Stimulated activated CD4-positive, alpha-beta T cell treated with anti-CD3 and anti-CD28 coated beads, Interleukin-15, amount 100 ng/mL, for 1 hour (primary cell): ENCODE data around the gene PPP1R3F.
"Not testable (repeated sequence)": the region's sequence is repeated elsewhere in the genome, so short reads cannot be mapped to it uniquely, and the experiment has no call there.

Experiments
- DNase-seq, 2 donors: peaks; one replicate each; pipeline ENCODE4 v3.0.0-alpha.2; 2020; ENCODE audit warnings: low read depth in 1 of 2, low spot score in 1 of 2

Gene PPP1R3F

GRCh38 chrX:49270249-49270921 is 792 bp downstream of the PPP1R3F start:
- no peak for DNase-seq

GRCh38 chrX:49271341-49271740 is 1.7 kb downstream of the PPP1R3F start:
- no peak for DNase-seq

- no peak for DNase-seq
Measured at GRCh38 chrX:49272421-49272820, 2.8 kb downstream of the PPP1R3F start.

- no peak for DNase-seq
Measured at GRCh38 chrX:49273181-49273727, 3.7 kb downstream of the PPP1R3F start.

- no peak for DNase-seq
Measured at GRCh38 chrX:49276207-49276606, 6.6 kb downstream of the PPP1R3F start.

DNA sequence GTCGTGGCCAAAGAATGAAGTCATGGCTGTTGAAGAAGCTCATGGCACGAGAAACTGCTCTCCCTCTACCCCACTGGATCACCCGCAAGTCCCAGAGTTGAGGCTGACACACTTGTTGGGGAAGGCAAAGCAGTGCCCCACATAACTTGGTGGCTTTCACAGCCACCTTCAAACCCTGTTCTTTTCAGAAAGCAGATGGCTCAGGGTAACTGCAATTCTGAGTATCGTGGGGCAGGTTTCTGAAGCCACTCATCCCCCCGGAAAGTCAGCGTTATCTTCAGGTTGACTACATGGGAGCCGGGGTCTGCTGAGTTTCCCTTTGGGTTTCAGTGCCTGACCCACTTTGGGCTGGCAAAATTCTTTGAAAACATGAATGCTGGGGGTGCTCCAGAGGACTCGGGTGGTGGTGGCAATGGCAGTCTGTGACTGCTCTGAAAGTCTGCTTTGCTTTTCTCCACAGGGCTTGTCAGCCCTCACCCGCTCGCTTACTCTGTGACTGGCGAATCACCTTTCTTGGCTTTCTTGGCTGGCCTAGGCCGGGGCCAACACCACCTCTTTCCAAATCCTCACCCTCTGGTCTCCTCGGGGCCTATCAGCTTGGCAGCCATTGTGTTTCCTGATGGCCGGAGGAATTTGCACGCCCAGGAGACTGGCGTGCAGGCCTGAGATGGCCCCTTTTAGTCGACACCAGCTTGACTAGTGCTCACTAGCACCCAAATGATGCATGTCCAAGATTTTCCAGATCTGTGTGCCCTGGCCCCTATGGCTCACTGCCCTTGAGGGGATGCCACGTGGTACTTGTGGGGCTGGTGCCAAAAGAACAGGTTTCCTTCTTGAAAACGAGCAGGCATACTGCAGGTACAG is 7.3 kb downstream of the PPP1R3F start:
- no peak for DNase-seq

GRCh38 chrX:49277535-49277830 is 7.9 kb downstream of the PPP1R3F start:
- no peak for DNase-seq

DNA sequence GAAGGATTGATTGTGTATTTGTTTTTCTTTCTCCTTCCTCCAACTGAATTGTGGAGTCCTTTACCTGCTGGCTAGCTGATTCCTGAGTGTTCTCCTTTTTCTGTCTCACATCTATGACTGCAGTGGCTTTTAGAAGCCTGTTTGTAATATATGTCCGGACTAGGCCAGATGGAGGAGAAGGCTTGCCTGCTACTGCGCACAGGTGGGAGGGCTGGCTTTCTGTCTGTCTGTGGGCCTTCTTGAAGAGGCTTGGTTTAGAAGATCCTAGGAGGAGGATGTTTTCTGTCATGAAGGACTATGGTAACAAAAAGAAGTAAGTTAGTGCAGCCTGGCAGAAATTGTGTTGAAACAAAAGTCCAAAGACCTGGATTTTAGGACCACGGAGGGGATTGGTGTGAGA is 8.5 kb downstream of the PPP1R3F start:
- DNase-seq = no peak

- DNase-seq = no peak
Measured at GRCh38 chrX:49282647-49283011, 13.0 kb downstream of the PPP1R3F start.

DNA sequence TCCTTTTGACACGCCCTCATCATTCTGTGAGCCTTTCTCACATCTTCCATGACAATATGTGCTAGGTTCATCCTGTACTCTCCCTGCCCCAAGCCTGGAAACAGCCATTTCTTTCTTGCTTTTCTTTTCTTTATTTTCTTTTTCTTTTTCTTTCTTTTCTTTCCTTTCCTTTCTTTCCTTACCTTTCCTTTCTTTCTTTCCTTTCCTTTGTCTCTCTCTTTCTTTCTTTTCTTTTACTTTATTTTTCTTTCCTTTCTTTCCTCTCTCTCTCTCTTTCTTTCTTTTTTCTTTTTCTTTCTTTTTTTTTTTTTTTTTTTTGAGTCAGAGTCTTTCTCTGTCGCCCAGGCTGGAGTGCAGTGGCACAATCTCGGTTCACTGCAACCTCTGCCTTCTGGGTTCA is 14.6 kb downstream of the PPP1R3F start:
- DNase-seq = no peak

GRCh38 chrX:49286136-49286535 is 16.5 kb downstream of the PPP1R3F start:
- DNase-seq = no peak

DNA sequence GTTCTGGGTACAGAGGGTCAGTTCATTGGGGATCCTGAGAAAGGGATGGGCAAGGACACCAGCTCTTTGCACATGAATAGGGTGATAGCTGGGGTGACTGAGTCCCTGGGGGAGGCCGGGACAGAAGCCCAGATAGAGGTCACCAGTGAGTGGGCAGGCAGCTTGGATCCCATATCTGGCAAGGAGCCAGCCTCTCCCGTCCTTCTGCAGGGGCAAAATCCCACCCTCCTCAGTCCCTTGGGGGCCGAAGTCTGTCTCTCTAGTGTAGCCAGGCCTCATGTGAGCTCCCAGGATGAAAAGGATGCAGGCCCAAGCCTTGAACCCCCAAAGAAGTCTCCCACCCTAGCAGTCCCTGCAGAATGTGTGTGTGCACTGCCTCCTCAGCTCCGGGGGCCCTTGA is 17.0 kb downstream of the PPP1R3F start:
- no peak for DNase-seq

GRCh38 chrX:49287665-49288064 is 18.1 kb downstream of the PPP1R3F start:
- no peak for DNase-seq

- DNase-seq = no peak
Measured at GRCh38 chrX:49290215-49290614, 20.6 kb downstream of the PPP1R3F start.

GRCh38 chrX:49291615-49292337 is 22.2 kb downstream of the PPP1R3F start:
- peak; percentile 35 to 46 for DNase-seq

GRCh38 chrX:49292400-49293362 is 23.1 kb downstream of the PPP1R3F start:
- DNase-seq = no peak

DNA sequence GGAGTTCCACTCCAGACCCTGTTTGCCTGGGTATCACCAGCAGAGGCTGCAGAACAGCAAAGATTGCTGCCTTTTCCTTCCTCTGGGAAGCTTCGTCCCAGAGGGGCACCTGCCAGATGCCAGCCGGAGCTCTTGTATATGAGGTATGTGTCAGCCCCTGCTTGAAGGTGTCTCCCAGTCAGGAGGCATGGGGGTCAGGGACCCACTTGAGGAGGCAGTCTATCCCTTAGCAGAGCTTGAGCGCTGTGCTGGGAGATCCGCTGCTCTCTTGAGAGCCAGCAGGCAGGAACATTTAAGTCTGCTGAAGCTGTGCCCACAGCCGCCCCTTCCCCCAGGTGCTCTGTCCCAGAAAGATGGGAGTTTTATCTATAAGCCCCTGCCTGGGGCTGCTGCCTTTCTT is 29.7 kb downstream of the PPP1R3F start:
- not testable (repeated sequence) for DNase-seq

- no peak for DNase-seq
Measured at GRCh38 chrX:49300703-49301102, 31.1 kb downstream of the PPP1R3F start.

GRCh38 chrX:49303346-49303745 is 33.8 kb downstream of the PPP1R3F start, which contains the start of gene GAGE10:
Gene GAGE10 (plus strand): TSS chrX:49303646. CDS start chrX:49304860, 1,214 bp downstream.
- no peak for DNase-seq

GRCh38 chrX:49307775-49308174 is 38.2 kb downstream of the PPP1R3F start:
- not testable (repeated sequence) for DNase-seq
